ENCODE measurements around the gene ZNF800. TPM values are rescaled to one million over a fixed set of nuclear protein-coding genes. Genes with fewer than 3 reads are reported as not detected.

The ZNF800 gene
- total RNA-seq, 1 donor from 2014 or later = 29.8 TPM

GRCh38 chr7:127353897-127354296 is 38.6 kb downstream of the ZNF800 start:
- Mint-ChIP-seq H3K27me3 (ENCODE audit: low read depth) (peaks cover 2% of the 10 kb centered on the region), H3K36me3 (ENCODE audit: low read depth) (peaks cover 2% of the 10 kb centered on the region), H3K9me3 (no peaks in the 10 kb centered on the region), H3K4me3 (no peak overlapping the region), H3K27ac (ENCODE audit: unreplicated experiment) (no peak overlapping the region), H3K4me1 (no peaks in the 10 kb centered on the region)
- TF ChIP-seq CTCF (conservative IDR thresholded peaks at IDR 0.05) = no peak
- DNase-seq (ENCODE audit: low read depth, low spot score) = no peak

DNA sequence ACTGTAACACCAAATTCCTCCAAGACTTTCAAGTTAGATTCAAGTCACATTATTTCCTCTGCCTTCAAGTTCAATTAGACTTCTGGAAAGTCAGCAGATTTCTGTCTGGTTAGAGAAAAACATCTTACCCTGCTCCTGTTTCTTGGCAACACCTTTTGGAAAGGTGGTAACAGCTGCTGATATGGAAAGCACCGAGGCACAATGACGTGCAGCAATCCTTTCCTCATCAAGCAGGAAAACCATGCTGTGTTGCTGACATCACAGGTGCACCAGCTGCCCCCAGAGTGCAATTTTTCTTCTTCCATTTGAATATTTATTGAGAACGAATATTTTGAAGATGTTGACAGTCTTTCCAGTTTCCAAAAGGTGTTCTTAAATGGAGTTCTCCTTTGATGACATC is 41.9 kb downstream of the ZNF800 start:
- Mint-ChIP-seq H3K4me1 (peaks cover 6% of the 10 kb centered on the region), H3K4me3 (no peak overlapping the region), H3K36me3 (ENCODE audit: low read depth) (peaks cover 2% of the 10 kb centered on the region), H3K27me3 (ENCODE audit: low read depth) (peaks cover 17% of the 10 kb centered on the region), H3K9me3 (no peaks in the 10 kb centered on the region), H3K27ac (ENCODE audit: unreplicated experiment) (no peak overlapping the region)
- TF ChIP-seq CTCF (conservative IDR thresholded peaks at IDR 0.05) = no peak
- no peak for DNase-seq (ENCODE audit: low read depth, low spot score)

DNA sequence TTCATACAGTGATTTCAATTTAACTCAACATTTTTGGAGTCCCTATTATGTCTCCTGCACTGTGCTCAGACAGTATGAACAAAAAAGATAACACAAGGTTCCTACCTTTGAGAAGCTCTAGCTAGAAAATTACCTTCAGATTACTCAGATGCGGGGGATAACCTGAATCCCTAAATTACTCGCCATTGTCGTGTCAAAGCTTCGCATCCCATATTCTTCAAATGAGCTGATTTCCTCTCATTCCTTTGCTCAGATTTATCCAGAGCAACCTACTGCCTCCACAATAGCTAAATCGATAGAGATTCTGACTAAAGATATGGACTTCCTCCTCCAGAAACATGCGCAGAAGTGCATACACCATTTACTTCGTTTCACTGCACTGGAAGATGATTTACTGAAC is 42.6 kb downstream of the ZNF800 start:
- no peak for DNase-seq (ENCODE audit: low read depth, low spot score)
- TF ChIP-seq CTCF (conservative IDR thresholded peaks at IDR 0.05) = no peak
- no peak overlapping the region for H3K27ac Mint-ChIP-seq (ENCODE audit: unreplicated experiment)
- H3K4me3 Mint-ChIP-seq = no peak overlapping the region
- H3K36me3 Mint-ChIP-seq (ENCODE audit: low read depth) = peaks cover 2% of the 10 kb centered on the region
- peaks cover 6% of the 10 kb centered on the region for H3K4me1 Mint-ChIP-seq
- peaks cover 18% of the 10 kb centered on the region for H3K27me3 Mint-ChIP-seq (ENCODE audit: low read depth)
- no peaks in the 10 kb centered on the region for H3K9me3 Mint-ChIP-seq

DNA sequence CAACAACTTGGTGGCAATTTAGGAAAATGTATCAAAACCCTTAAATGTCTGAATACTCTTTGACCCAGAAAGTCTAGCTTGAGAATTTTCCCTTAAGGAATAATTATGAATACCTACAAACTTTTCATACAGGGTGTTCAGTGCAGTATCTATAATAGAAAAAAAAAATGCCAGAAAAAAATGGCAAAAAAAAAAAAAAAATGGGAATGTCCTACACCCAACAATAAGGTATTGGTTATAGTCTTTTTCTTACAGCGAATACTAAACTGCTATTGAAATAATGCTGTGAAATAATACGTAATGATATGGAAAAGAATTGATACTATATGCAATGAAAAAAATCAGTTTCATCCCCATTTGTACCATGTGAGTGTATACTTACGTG is 44.3 kb downstream of the ZNF800 start:
- Mint-ChIP-seq H3K27ac (ENCODE audit: unreplicated experiment) (no peak overlapping the region), H3K9me3 (no peaks in the 10 kb centered on the region), H3K4me3 (peak overlapping the region; percentile 21), H3K4me1 (peaks cover 6% of the 10 kb centered on the region), H3K27me3 (ENCODE audit: low read depth) (peaks cover 18% of the 10 kb centered on the region), H3K36me3 (ENCODE audit: low read depth) (peaks cover 2% of the 10 kb centered on the region)
- no peak for DNase-seq (ENCODE audit: low read depth, low spot score)
- TF ChIP-seq CTCF (conservative IDR thresholded peaks at IDR 0.05) = peak; percentile 8

DNA sequence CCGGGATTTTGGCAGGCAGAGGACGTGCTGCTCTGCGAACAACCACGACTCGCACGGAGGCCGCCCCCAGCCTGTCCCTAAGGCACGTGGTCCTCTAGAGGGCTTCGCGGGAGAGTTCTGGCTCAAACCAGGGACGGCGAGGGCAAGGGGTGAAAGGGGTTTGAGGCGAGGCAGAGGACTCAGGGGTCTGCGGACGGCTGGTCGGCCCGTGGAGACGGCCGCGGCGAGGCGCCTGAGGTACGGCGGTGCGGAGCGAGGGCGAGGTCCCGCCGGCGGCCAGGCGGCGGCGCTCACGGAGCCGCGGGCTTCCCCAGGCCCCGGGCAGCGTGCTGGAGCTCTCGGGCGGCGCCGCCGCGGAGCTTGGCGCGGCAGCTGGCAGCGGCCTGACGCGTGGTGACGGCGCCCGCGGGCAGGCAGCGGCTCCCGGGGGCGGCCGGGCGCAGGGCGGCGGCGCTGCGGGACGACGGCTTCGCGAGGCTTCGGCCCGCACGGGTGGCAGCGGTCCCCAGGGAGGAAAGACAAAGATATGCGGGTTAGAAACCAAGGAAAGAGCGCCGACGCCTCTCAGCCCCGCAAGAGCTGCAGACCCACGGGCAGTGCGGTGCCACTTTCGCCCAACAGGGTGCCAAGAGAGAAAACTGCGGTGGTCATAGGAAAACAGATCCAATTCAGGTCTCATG is 44.8 kb downstream of the ZNF800 start:
- peak; percentile 57 for TF ChIP-seq CTCF (conservative IDR thresholded peaks at IDR 0.05)
- DNase-seq (ENCODE audit: low read depth, low spot score) = peak; percentile 59
- Mint-ChIP-seq H3K36me3 (ENCODE audit: low read depth) (peaks cover 2% of the 10 kb centered on the region), H3K9me3 (no peaks in the 10 kb centered on the region), H3K27ac (ENCODE audit: unreplicated experiment) (no peak overlapping the region), H3K4me1 (peaks cover 6% of the 10 kb centered on the region), H3K4me3 (peak overlapping the region; percentile 39), H3K27me3 (ENCODE audit: low read depth) (peaks cover 18% of the 10 kb centered on the region)
